ENCODE measurements around the gene KLHL29. TPM values are rescaled to one million over a fixed set of nuclear protein-coding genes. Genes with fewer than 3 reads are reported as not detected.

The KLHL29 gene
- total RNA-seq, 1 donor from 2014 or later, result 5.5 TPM

DNA sequence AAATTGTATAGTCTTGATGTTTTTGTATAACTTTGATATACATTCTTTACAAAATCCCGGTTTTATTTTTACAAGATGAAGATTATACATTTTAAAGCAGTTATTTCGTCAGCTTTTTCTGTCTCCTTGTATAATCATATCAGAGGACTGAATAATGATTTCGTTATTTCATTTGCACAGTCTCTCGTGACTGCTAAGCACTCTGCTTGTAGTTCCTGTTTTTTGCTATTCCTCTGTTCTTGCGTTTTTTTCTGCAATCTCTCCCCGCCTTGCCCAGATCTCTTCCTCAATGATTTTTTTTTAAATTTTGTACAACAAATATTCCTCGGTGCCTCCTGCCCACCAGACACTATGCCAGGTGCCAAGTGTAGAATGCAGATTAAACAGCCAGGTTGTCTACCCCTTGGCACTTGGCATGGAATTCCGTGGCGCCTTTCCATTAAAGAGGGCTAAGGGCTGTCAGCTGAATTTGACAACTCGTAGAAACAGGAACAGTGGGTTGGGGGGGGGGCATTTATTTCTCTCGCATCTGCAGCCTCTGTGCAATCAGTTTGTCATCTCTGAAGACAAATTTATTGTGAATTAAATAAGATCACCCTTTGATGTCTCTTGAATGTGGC, 69.6 kb downstream of the KLHL29 start:
- Histone ChIP-seq H3K27ac (ENCODE audit: low read depth, low read length) (no peak overlapping the region), H3K27me3 (ENCODE audit: insufficient read depth, low read length) (peaks cover 4% of the 10 kb centered on the region), H3K36me3 (ENCODE audit: insufficient read depth, low read length) (no peaks in the 10 kb centered on the region), H2AFZ (ENCODE audit: low read depth, low read length) (no peak overlapping the region), H3K9me3 (ENCODE audit: insufficient read depth, low read depth, low read length) (no peaks in the 10 kb centered on the region), H3K4me1 (ENCODE audit: insufficient read depth, low read length) (peaks cover 11% of the 10 kb centered on the region), H4K20me1 (ENCODE audit: insufficient read depth, low read length) (no peaks in the 10 kb centered on the region), H3K4me2 (ENCODE audit: low read length) (no peak overlapping the region), H3K79me2 (ENCODE audit: insufficient read depth, low read length) (no peaks in the 10 kb centered on the region), H3K9ac (ENCODE audit: low read length) (no peak overlapping the region), H3K4me3 (ENCODE audit: insufficient read depth, low read depth, low read length) (no peak overlapping the region)
- H3K4me3 Mint-ChIP-seq (ENCODE audit: unreplicated experiment), result no peak overlapping the region
- H3K4me1 Mint-ChIP-seq (ENCODE audit: low read depth, unreplicated experiment), result peaks cover 25% of the 10 kb centered on the region
- H3K36me3 Mint-ChIP-seq (ENCODE audit: low read depth, unreplicated experiment), result peaks cover 2% of the 10 kb centered on the region
- H3K27ac Mint-ChIP-seq (ENCODE audit: unreplicated experiment), result no peak overlapping the region
- H3K27me3 Mint-ChIP-seq (ENCODE audit: low read depth, unreplicated experiment), result peaks cover 22% of the 10 kb centered on the region
- DNase-seq (ENCODE audit: low read depth) (no peak), FAIRE-seq (no peak)
- no peaks in the 10 kb centered on the region for H3K9me3 Mint-ChIP-seq (ENCODE audit: unreplicated experiment)
- no peak for TF ChIP-seq EZH2 (IDR thresholded peaks at IDR 0.05; ENCODE audit: insufficient read depth, low read length)
- TF ChIP-seq CTCF (IDR thresholded peaks at IDR 0.05; ENCODE audit: insufficient read depth, low read depth, low read length), result no peak

DNA sequence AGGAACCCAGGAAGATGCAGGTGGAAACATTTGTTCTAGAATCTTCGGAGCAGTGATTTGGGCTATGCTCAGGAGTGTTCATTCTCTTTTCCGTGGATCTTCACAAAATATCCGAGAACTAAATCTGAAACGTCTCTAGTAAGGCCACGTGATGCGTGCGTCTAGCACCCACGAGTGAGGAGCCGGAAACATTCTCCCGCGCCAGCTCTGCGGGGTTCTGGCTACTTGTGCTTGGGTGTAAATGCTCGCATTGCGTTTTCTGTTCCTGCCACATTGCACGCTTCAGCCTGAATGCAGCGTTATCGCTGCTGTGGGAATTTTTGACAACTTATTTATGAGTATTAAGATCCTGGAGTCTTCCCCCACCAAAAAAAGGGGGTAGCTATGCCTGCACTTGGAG, 71.4 kb downstream of the KLHL29 start:
- Histone ChIP-seq H4K20me1 (ENCODE audit: insufficient read depth, low read length) (no peaks in the 10 kb centered on the region), H3K4me2 (ENCODE audit: low read length) (no peak overlapping the region), H3K4me1 (ENCODE audit: insufficient read depth, low read length) (peaks cover 11% of the 10 kb centered on the region), H3K9ac (ENCODE audit: low read length) (no peak overlapping the region), H2AFZ (ENCODE audit: low read depth, low read length) (no peak overlapping the region), H3K36me3 (ENCODE audit: insufficient read depth, low read length) (no peaks in the 10 kb centered on the region), H3K79me2 (ENCODE audit: insufficient read depth, low read length) (no peaks in the 10 kb centered on the region), H3K4me3 (ENCODE audit: insufficient read depth, low read depth, low read length) (no peak overlapping the region), H3K27me3 (ENCODE audit: insufficient read depth, low read length) (peaks cover 8% of the 10 kb centered on the region), H3K27ac (ENCODE audit: low read depth, low read length) (no peak overlapping the region), H3K9me3 (ENCODE audit: insufficient read depth, low read depth, low read length) (no peaks in the 10 kb centered on the region)
- no peak for DNase-seq (ENCODE audit: low read depth)
- Mint-ChIP-seq H3K36me3 (ENCODE audit: low read depth, unreplicated experiment) (peaks cover 2% of the 10 kb centered on the region), H3K27ac (ENCODE audit: unreplicated experiment) (no peak overlapping the region), H3K4me1 (ENCODE audit: low read depth, unreplicated experiment) (peaks cover 25% of the 10 kb centered on the region), H3K4me3 (ENCODE audit: unreplicated experiment) (no peak overlapping the region), H3K9me3 (ENCODE audit: unreplicated experiment) (peaks cover 2% of the 10 kb centered on the region), H3K27me3 (ENCODE audit: low read depth, unreplicated experiment) (peaks cover 26% of the 10 kb centered on the region)
- TF ChIP-seq EZH2 (IDR thresholded peaks at IDR 0.05; ENCODE audit: insufficient read depth, low read length) (no peak), CTCF (IDR thresholded peaks at IDR 0.05; ENCODE audit: insufficient read depth, low read depth, low read length) (no peak)
- no peak for FAIRE-seq
